Naive thymus-derived CD8-positive, alpha-beta T cell (primary cell): ENCODE measurements around the gene SLIT3. TPM values are rescaled to one million over a fixed set of nuclear protein-coding genes. Genes with fewer than 3 reads are reported as not detected.

Source experiments
- ATAC-seq, 2 donors: fragments of 150-1000 bp; cut with Tn5 transposase in 1 of 2; sonication (Bioruptor Pico), chemical (Tn5 transposase) in 1 of 2; 1 replicate in 1 of 2; 2 replicates in 1 of 2; pipeline ENCODE4 v1.10.0; 2021; ENCODE audit warnings: mild to moderate bottlenecking in 2 of 2, moderate library complexity in 2 of 2
- POLR2A ChIA-PET: fragments of 350-600 bp; sonication (Branson Sonifier 250); formaldehyde crosslinking; loops from one replicate; lab custom pipeline; 2021; ENCODE audit warnings: antibody characterized with exemption; lab: Charles Lee
- DNase-seq, 10 donors: peaks; one replicate each; pipeline versions ENCODE4 v3.0.0 to v3.0.0-alpha.2; 2020 to 2022
- H3K27ac Mint-ChIP-seq, 10 donors: one replicate each; pipeline ENCODE4 v1.8.0; 2020 to 2022; ENCODE audit warnings: mild to moderate bottlenecking in 10 of 10, mixed read lengths in 10 of 10, moderate library complexity in 4 of 10, inconsistent platforms in 1 of 10
- H3K27me3 Mint-ChIP-seq, 5 donors: one replicate each; pipeline ENCODE4 v1.8.0; 2021 to 2022; ENCODE audit warnings: mixed read lengths in 5 of 5
- H3K36me3 Mint-ChIP-seq, 3 donors: one replicate each; pipeline ENCODE4 v1.8.0; 2020 to 2022; ENCODE audit warnings: mixed read lengths in 3 of 3, mild to moderate bottlenecking in 2 of 3, inconsistent platforms in 1 of 3
- H3K4me1 Mint-ChIP-seq, 4 donors: one replicate each; pipeline ENCODE4 v1.8.0; 2021 to 2022; ENCODE audit warnings: mixed read lengths in 4 of 4
- H3K4me3 Mint-ChIP-seq, 10 donors: one replicate each; pipeline ENCODE4 v1.8.0; 2020 to 2022; ENCODE audit warnings: mild to moderate bottlenecking in 10 of 10, mixed read lengths in 10 of 10, moderate library complexity in 6 of 10, inconsistent platforms in 1 of 10
- H3K9me3 Mint-ChIP-seq, 9 donors: one replicate each; pipeline ENCODE4 v1.8.0; 2020 to 2022; ENCODE audit warnings: mixed read lengths in 9 of 9, mild to moderate bottlenecking in 3 of 9, inconsistent platforms in 1 of 9, moderate library complexity in 1 of 9
- polyA plus RNA-seq, 3 donors: library from polyadenylated mRNA; unstranded; fragments of 300-500 nt; fragmentation: Illumina TruSeq; gene quantifications; one replicate each; pipeline ENCODE4 v1.2.3, GENCODE V29; 2021
- total RNA-seq, 8 experiments: library from RNA in 2 of 8; stranded (reverse) in 2 of 8; gene quantifications; one replicate each; pipeline ENCODE4 v1.2.3 and lab custom pipeline; 2021 to 2026

Gene SLIT3
- total and polyA plus RNA-seq, 5 experiments from 2014 or later: not detected

DNA sequence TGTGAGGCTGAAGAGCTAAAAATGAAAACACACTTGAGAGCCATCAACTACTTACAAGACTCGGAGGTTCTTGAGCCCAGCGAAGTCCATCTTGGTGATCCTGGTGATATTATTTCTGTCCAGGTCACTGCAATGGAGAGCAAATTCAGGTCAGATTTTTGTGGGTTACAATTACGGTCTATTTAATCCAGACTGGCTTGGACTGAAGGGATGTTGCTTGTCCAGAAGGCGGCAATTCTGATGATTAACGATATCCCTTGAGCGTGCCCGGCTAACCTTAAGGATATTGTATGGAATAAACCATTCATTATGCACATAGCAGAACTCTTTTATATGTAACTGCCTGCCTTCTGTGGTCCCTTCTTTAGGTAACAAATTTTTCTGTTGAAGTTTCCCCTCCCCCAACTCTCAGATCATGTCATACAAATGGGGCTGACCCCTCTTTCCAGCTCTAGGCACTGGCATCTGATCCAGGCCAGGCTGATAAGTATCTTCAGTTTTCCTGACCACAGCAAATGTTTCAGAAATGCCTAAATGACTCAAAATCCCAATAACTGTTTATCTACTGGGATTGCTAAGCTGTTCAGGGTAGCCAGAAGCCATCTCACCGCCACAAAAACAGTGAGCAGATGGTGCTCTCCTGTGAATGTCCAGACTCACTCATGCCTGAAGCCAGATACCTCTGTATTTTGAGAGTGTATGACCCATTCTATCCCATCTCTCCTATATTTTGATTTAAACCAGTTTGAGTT is 49.4 kb downstream of the SLIT3 start:
- Mint-ChIP-seq H3K9me3 (peaks cover 0 to 4% (median 0%) of the 10 kb centered on the region in 9 donors), H3K27ac (no peak overlapping the region), H3K36me3 (peaks cover 0 to 3% (median 0%) of the 10 kb centered on the region in 3 donors), H3K4me1 (peaks cover 0 to 2% (median 0%) of the 10 kb centered on the region in 4 donors), H3K4me3 (no peak overlapping the region), H3K27me3 (peaks cover 0 to 23% (median 8%) of the 10 kb centered on the region in 5 donors)
- no peak for DNase-seq
- POLR2A ChIA-PET: no interaction called here
- no peak for ATAC-seq

GRCh38 chr5:169250887-169251286 is 50.1 kb downstream of the SLIT3 start:
- Mint-ChIP-seq H3K9me3 (peaks cover 0 to 4% (median 0%) of the 10 kb centered on the region in 9 donors), H3K36me3 (peaks cover 0 to 3% (median 0%) of the 10 kb centered on the region in 3 donors), H3K4me3 (no peak overlapping the region), H3K4me1 (peaks cover 0 to 2% (median 0%) of the 10 kb centered on the region in 4 donors), H3K27ac (no peak overlapping the region), H3K27me3 (peaks cover 0 to 29% (median 11%) of the 10 kb centered on the region in 5 donors)
- POLR2A ChIA-PET: no interaction called here
- DNase-seq (no peak), ATAC-seq (no peak)

- Mint-ChIP-seq H3K27ac (no peak overlapping the region), H3K4me3 (no peak overlapping the region), H3K27me3 (peaks cover 2 to 41% (median 25%) of the 10 kb centered on the region in 5 donors), H3K9me3 (peaks cover 0 to 4% (median 0%) of the 10 kb centered on the region in 9 donors), H3K4me1 (peaks cover 0 to 2% (median 0%) of the 10 kb centered on the region in 4 donors), H3K36me3 (peaks cover 0 to 3% (median 0%) of the 10 kb centered on the region in 3 donors)
- no peak for ATAC-seq
- POLR2A ChIA-PET: no interaction called here
- DNase-seq: no peak
These were observed 51.9 kb downstream of the SLIT3 start for GRCh38 chr5:169248996-169249395.

DNA sequence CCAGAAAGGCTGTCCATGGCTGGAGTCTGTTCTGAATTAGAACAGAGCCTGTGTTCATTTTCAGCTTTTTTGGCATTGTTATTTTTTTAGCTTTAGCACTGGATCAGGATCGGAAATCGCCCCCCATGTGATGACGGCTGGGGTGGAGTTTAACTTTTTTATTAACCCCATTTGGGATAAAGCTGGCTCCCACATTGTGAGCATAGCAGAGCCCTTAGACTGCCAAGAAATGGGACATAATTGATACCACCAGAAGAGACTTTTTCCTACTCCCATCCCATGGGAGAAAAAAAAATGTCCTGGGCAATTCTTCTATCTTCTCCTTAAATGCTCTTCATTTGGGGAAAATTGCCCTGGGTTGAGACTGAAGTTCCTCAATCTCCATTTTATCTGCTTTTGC is 52.4 kb downstream of the SLIT3 start:
- no peak overlapping the region for H3K4me3 Mint-ChIP-seq
- ATAC-seq (no peak), DNase-seq (no peak)
- H3K27ac Mint-ChIP-seq: no peak overlapping the region
- H3K9me3 Mint-ChIP-seq: peaks cover 0 to 4% (median 0%) of the 10 kb centered on the region in 9 donors
- peaks cover 0 to 3% (median 0%) of the 10 kb centered on the region in 3 donors for H3K36me3 Mint-ChIP-seq
- peaks cover 0 to 2% (median 0%) of the 10 kb centered on the region in 4 donors for H3K4me1 Mint-ChIP-seq
- H3K27me3 Mint-ChIP-seq: peaks cover 2 to 41% (median 22%) of the 10 kb centered on the region in 5 donors
- POLR2A ChIA-PET: no interaction called here

GRCh38 chr5:169244812-169245211 is 56.1 kb downstream of the SLIT3 start:
- H3K4me3 Mint-ChIP-seq: no peak overlapping the region
- H3K36me3 Mint-ChIP-seq: peaks cover 0 to 17% (median 0%) of the 10 kb centered on the region in 3 donors
- peaks cover 2 to 56% (median 22%) of the 10 kb centered on the region in 5 donors for H3K27me3 Mint-ChIP-seq
- DNase-seq (no peak), ATAC-seq (no peak)
- H3K4me1 Mint-ChIP-seq: peaks cover 0 to 2% (median 0%) of the 10 kb centered on the region in 4 donors
- H3K9me3 Mint-ChIP-seq: peaks cover 0 to 23% (median 7%) of the 10 kb centered on the region in 9 donors
- POLR2A ChIA-PET: no interaction called here
- no peak overlapping the region for H3K27ac Mint-ChIP-seq

DNA sequence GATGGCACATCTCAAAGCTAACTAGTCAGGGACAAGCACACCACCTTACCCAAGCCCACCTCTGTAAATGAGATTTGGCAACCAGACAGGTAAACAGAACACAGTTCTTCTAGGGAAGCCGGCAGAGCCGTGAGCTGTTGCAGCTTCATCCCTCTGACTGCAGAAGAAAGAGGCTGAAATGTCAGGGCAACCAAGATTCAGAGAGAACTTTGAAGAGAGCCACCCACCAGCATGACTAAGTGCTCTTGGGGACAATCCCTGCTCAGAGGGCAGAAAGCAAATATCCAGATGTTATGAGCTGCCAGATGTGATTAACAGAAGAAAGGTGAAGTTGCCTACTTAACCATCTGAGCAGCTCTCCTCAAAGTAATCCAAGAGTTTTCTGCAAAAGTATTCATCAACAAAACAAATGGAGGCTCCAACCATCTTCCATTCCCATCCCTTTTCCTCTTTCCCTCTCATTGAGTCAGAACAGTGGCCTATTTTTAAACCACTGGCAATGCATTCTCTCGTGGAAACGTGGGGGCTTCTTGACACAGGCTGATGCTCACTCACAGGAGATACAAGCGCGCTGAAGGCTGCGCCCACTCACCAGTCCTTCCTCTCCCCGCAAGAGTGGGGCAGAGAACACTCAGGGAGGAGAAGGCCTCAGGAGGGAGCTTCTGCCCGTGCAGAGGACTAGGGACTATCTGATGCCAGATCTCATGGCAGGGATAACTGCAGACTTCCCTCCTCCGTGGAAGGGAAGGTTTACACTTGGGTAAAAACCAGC is 57.1 kb downstream of the SLIT3 start:
- Mint-ChIP-seq H3K9me3 (peaks cover 0 to 31% (median 11%) of the 10 kb centered on the region in 9 donors), H3K36me3 (peaks cover 0 to 17% (median 0%) of the 10 kb centered on the region in 3 donors), H3K4me3 (no peak overlapping the region), H3K4me1 (peaks cover 0 to 2% (median 0%) of the 10 kb centered on the region in 4 donors), H3K27ac (no peak overlapping the region), H3K27me3 (peaks cover 2 to 52% (median 22%) of the 10 kb centered on the region in 5 donors)
- DNase-seq: no peak
- POLR2A ChIA-PET: no interaction called here
- no peak for ATAC-seq

GRCh38 chr5:169242849-169243186 is 58.1 kb downstream of the SLIT3 start:
- DNase-seq (no peak), ATAC-seq (no peak)
- Mint-ChIP-seq H3K27me3 (peaks cover 2 to 42% (median 22%) of the 10 kb centered on the region in 5 donors), H3K36me3 (peaks cover 0 to 17% (median 0%) of the 10 kb centered on the region in 3 donors), H3K9me3 (peaks cover under 1 to 39% (median 13%) of the 10 kb centered on the region in 9 donors), H3K4me3 (no peak overlapping the region), H3K4me1 (no peaks in the 10 kb centered on the region), H3K27ac (no peak overlapping the region)
- POLR2A ChIA-PET: no interaction called here

DNA sequence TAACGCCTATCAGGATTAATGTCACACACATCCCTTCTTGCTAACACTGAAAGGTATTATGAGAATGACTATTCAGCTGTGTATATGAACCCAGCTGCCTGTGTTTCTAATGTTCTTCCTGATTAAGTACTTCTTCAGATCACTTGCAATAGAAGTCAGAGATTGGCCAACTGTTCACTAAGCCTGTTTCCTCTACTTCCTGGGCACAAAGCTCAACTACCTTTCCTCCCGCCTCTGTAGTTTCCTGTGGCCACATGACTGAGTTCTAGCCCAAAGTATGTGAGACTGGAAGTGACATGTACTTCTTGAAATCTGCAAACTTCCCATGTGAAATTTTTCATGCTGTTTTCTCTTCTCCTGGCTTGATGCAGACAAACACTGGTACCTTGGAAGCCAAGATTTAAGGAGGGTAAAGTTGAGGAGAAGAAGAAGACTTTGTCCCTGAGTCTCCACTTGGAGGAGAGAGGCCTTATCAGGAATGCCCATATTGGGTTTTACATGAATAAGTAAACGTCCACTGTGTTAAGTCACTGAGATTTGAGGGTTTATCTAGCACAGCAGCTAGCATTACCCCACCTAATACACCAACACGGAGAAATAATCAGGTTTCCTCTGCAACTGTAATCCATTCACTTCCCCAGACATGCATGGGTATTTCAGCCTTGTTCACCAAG is 58.6 kb downstream of the SLIT3 start:
- Mint-ChIP-seq H3K4me3 (no peak overlapping the region), H3K27me3 (peaks cover 2 to 38% (median 21%) of the 10 kb centered on the region in 5 donors), H3K36me3 (peaks cover 0 to 18% (median 0%) of the 10 kb centered on the region in 3 donors), H3K4me1 (no peaks in the 10 kb centered on the region), H3K27ac (no peak overlapping the region), H3K9me3 (peaks cover 5 to 43% (median 13%) of the 10 kb centered on the region in 9 donors)
- POLR2A ChIA-PET: no interaction called here
- ATAC-seq (no peak), DNase-seq (no peak)

- no peak overlapping the region for H3K27ac Mint-ChIP-seq
- H3K27me3 Mint-ChIP-seq: peaks cover 0 to 11% (median 0%) of the 10 kb centered on the region in 5 donors
- H3K4me3 Mint-ChIP-seq: no peak overlapping the region
- H3K4me1 Mint-ChIP-seq: no peaks in the 10 kb centered on the region
- no peaks in the 10 kb centered on the region for H3K36me3 Mint-ChIP-seq
- peaks cover 0 to 7% (median 0%) of the 10 kb centered on the region in 9 donors for H3K9me3 Mint-ChIP-seq
- POLR2A ChIA-PET: no interaction called here
- DNase-seq (no peak), ATAC-seq (no peak)
These were observed 71.5 kb downstream of the SLIT3 start for GRCh38 chr5:169229342-169229892.

GRCh38 chr5:169226895-169227294 is 74.0 kb downstream of the SLIT3 start:
- H3K36me3 Mint-ChIP-seq: no peaks in the 10 kb centered on the region

DNA sequence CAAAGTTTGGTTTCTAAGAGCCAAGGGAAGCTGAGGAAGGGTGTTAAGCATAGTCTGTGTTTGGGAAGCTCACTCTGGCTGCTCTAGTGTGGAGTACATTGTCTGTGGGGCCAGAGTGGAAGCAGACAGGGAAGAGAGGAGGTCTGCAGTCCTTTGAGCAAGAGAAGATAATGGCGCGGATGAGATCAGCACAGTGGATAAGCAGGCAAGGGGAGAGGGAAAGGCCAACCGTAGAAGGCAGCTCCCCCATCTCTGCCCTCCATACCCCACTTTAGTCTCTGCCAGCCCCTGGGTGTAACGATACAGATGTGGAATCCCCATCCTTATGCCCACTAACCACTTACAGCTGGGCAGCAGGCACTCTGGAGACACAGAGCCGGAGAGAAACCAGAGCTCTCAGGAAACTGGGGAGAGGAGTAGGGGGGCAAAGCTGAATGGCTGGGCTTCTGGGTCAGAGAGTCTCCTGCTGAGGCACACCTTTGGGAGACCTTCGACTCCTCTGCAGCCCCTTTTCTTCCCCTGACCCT is 75.0 kb downstream of the SLIT3 start:
- ATAC-seq (no peak), DNase-seq (no peak)
- POLR2A ChIA-PET: no interaction called here
- no peak overlapping the region for H3K4me3 Mint-ChIP-seq
- H3K9me3 Mint-ChIP-seq: peaks cover 0 to 3% (median 0%) of the 10 kb centered on the region in 9 donors
- no peak overlapping the region for H3K27ac Mint-ChIP-seq
- H3K4me1 Mint-ChIP-seq: peaks cover 0 to 2% (median 0%) of the 10 kb centered on the region in 4 donors
- H3K36me3 Mint-ChIP-seq: no peaks in the 10 kb centered on the region
- peaks cover 0 to 15% (median 10%) of the 10 kb centered on the region in 5 donors for H3K27me3 Mint-ChIP-seq

More at GRCh38 chr5:169226895-169227294, 74.0 kb downstream of the SLIT3 start:
- DNase-seq (no peak), ATAC-seq (no peak)
- Mint-ChIP-seq H3K27ac (no peak overlapping the region), H3K27me3 (peaks cover 0 to 10% (median 1%) of the 10 kb centered on the region in 5 donors), H3K4me3 (no peak overlapping the region), H3K9me3 (peaks cover 0 to 7% (median 0%) of the 10 kb centered on the region in 9 donors), H3K4me1 (no peaks in the 10 kb centered on the region)
- POLR2A ChIA-PET: no interaction called here

GRCh38 chr5:169223595-169223953 is 77.4 kb downstream of the SLIT3 start:
- ATAC-seq (no peak), DNase-seq (no peak)
- no peaks in the 10 kb centered on the region for H3K9me3 Mint-ChIP-seq
- H3K36me3 Mint-ChIP-seq: no peaks in the 10 kb centered on the region
- H3K27me3 Mint-ChIP-seq: peaks cover 0 to 17% (median 10%) of the 10 kb centered on the region in 5 donors
- H3K27ac Mint-ChIP-seq: no peak overlapping the region
- POLR2A ChIA-PET: no interaction called here
- H3K4me1 Mint-ChIP-seq: peaks cover 0 to 2% (median 0%) of the 10 kb centered on the region in 4 donors
- H3K4me3 Mint-ChIP-seq: no peak overlapping the region
